Vagina (tissue), 2 donors: ENCODE results near the gene ADRB2.

Source experiments
- POLR2A ChIP-seq, 2 donors: fragments of 450-650 bp; IDR thresholded peaks; one replicate each; pipeline ENCODE4 v1.6.1; 2017; ENCODE audit warnings: antibody characterized with exemption in 2 of 2, mild to moderate bottlenecking in 2 of 2, moderate library complexity in 2 of 2
- POLR2AphosphoS5 ChIP-seq, 2 donors: sonication (generic); formaldehyde crosslinking; IDR thresholded peaks; one replicate each; pipeline ENCODE4 v1.9.0; 2017; ENCODE audit warnings: antibody characterized with exemption in 2 of 2, mild to moderate bottlenecking in 2 of 2, low read depth in 1 of 2; ENCODE audit not compliant: insufficient read depth in 1 of 2
- TF ChIP-seq, protein P1 (sequence below), 3 experiments: fragments of 450-650 bp in 2 of 3; fragments of 200-600 bp in 1 of 3; sonication (generic) in 1 of 3; IDR thresholded peaks; one replicate each; pipeline ENCODE4 v1.5.1; 2017 to 2019; ENCODE audit warnings: antibody characterized with exemption in 3 of 3, mild to moderate bottlenecking in 2 of 3, moderate library complexity in 2 of 3

DNA sequence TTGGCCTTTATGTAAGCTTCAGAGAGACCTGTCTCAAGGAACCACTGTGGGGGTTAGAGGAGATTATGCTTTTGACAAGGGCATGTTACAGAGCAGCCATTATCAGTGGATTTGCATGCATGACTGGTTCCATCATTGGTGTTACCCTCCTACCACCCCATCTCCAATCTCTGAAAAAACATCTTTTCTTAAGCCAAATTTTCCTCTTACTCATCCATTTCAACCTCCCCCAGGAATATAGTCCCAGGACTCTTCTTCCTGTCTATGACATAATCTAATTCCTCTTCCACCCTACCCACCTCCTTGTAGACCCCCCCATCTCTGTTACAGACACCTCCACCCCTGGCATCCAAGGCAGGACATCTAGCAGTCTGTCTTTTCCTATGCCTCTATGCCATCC lies 33.1 kb upstream of the ADRB2 start:
- TF ChIP-seq POLR2A (IDR thresholded peaks at IDR 0.05) (no peak), POLR2AphosphoS5 (IDR thresholded peaks at IDR 0.05; ENCODE audit: insufficient read depth in 1 of 2, low read depth in 1 of 2) (no peak)
- TF ChIP-seq, protein P1, sequence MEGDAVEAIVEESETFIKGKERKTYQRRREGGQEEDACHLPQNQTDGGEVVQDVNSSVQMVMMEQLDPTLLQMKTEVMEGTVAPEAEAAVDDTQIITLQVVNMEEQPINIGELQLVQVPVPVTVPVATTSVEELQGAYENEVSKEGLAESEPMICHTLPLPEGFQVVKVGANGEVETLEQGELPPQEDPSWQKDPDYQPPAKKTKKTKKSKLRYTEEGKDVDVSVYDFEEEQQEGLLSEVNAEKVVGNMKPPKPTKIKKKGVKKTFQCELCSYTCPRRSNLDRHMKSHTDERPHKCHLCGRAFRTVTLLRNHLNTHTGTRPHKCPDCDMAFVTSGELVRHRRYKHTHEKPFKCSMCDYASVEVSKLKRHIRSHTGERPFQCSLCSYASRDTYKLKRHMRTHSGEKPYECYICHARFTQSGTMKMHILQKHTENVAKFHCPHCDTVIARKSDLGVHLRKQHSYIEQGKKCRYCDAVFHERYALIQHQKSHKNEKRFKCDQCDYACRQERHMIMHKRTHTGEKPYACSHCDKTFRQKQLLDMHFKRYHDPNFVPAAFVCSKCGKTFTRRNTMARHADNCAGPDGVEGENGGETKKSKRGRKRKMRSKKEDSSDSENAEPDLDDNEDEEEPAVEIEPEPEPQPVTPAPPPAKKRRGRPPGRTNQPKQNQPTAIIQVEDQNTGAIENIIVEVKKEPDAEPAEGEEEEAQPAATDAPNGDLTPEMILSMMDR (IDR thresholded peaks at IDR 0.05): no peak
